ENCODE measurements around the gene BCL3. TPM values are rescaled to one million over a fixed set of nuclear protein-coding genes. Genes with fewer than 3 reads are reported as not detected.
"Not testable (repeated sequence)": the region's sequence is repeated elsewhere in the genome, so short reads cannot be mapped to it uniquely, and the experiment has no call there.

Gene BCL3
- total RNA-seq, 4 donors from 2014 or later, result 7.2 to 15.7 (median 8.5) TPM

DNA sequence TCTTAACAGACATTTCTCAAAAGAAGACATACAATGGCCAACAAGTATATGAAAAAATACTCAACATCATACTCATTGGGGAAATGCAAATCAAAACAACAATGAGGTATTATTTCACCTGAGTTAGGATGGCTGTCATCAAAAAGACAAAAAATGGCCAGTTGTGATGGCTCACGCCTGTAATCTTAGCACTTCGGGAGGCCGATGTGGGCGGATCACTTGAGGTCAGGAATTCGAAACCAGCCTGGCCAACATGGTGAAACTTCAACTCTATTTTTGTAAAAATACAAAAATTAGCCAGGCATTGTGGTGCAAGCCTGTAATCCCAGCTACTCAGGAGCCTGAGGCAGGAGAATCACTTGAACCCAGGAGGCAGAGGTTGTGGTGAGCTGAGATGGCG lies 27.6 kb upstream of the BCL3 start:
- DNase-seq (no peak), ATAC-seq (no peak)
- TF ChIP-seq, protein P1, sequence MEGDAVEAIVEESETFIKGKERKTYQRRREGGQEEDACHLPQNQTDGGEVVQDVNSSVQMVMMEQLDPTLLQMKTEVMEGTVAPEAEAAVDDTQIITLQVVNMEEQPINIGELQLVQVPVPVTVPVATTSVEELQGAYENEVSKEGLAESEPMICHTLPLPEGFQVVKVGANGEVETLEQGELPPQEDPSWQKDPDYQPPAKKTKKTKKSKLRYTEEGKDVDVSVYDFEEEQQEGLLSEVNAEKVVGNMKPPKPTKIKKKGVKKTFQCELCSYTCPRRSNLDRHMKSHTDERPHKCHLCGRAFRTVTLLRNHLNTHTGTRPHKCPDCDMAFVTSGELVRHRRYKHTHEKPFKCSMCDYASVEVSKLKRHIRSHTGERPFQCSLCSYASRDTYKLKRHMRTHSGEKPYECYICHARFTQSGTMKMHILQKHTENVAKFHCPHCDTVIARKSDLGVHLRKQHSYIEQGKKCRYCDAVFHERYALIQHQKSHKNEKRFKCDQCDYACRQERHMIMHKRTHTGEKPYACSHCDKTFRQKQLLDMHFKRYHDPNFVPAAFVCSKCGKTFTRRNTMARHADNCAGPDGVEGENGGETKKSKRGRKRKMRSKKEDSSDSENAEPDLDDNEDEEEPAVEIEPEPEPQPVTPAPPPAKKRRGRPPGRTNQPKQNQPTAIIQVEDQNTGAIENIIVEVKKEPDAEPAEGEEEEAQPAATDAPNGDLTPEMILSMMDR (IDR thresholded peaks at IDR 0.05 in 4 of 5, conservative IDR thresholded peaks at IDR 0.05 in 1 of 5), result no peak
- TF ChIP-seq POLR2A (IDR thresholded peaks at IDR 0.05), result no peak
- H3K27ac ChIP-seq, result no peak overlapping the region
- no peaks in the 10 kb centered on the region for H3K27me3 ChIP-seq
- no peaks in the 10 kb centered on the region for H3K36me3 ChIP-seq
- in situ Hi-C loops (cut with MboI; ENCODE audit: low sequenced_read_pairs in 4 of 4), result loop anchor here (5.0 kb wide), 1 partner anchor 51 kb away; no protein-coding TSS in a partner anchor
- no peak overlapping the region for H3K4me3 ChIP-seq
- no peaks in the 10 kb centered on the region for H3K9me3 ChIP-seq
- intact Hi-C loops (cut with DNase I; ENCODE audit: low total_unique reads), result loop anchor here (5.0 kb wide), 1 partner anchor 126 kb away; the partner anchor contains the start of gene NECTIN2
- H3K4me1 ChIP-seq, result peaks cover 17 to 26% of the 10 kb centered on the region in 2 donors

DNA sequence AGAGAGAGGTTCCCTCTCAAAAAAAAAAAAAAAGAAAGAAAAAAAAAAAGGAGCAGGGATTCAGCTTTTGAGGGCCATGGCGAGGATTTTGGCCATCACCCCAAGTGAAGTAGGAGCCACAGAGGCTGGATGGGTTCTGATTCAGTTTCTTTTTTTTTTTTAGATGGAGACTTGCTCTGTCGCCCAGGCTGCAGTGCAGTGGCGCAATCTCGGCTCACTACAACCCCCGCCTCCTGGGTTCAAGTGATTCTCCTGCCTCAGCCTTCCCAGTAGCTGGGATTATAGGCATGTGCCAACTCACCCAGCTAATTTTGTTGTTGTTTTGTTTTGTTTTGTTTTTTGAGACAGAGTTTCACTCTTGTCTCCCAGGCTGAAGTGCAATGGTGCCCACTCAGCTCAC lies 27.1 kb upstream of the BCL3 start:
- not testable (repeated sequence) for H3K9me3 ChIP-seq, H3K27me3 ChIP-seq, H3K4me3 ChIP-seq, ATAC-seq, H3K36me3 ChIP-seq, DNase-seq, H3K27ac ChIP-seq
- in situ Hi-C loops (cut with MboI; ENCODE audit: low sequenced_read_pairs in 4 of 4) (loop anchor here (5.0 kb wide), 1 partner anchor 51 kb away; no protein-coding TSS in a partner anchor), intact Hi-C loops (cut with DNase I; ENCODE audit: low total_unique reads) (loop anchor here (5.0 kb wide), 1 partner anchor 126 kb away; the partner anchor contains the start of gene NECTIN2)
- peaks cover 17 to 26% of the 10 kb centered on the region in 2 donors for H3K4me1 ChIP-seq

DNA sequence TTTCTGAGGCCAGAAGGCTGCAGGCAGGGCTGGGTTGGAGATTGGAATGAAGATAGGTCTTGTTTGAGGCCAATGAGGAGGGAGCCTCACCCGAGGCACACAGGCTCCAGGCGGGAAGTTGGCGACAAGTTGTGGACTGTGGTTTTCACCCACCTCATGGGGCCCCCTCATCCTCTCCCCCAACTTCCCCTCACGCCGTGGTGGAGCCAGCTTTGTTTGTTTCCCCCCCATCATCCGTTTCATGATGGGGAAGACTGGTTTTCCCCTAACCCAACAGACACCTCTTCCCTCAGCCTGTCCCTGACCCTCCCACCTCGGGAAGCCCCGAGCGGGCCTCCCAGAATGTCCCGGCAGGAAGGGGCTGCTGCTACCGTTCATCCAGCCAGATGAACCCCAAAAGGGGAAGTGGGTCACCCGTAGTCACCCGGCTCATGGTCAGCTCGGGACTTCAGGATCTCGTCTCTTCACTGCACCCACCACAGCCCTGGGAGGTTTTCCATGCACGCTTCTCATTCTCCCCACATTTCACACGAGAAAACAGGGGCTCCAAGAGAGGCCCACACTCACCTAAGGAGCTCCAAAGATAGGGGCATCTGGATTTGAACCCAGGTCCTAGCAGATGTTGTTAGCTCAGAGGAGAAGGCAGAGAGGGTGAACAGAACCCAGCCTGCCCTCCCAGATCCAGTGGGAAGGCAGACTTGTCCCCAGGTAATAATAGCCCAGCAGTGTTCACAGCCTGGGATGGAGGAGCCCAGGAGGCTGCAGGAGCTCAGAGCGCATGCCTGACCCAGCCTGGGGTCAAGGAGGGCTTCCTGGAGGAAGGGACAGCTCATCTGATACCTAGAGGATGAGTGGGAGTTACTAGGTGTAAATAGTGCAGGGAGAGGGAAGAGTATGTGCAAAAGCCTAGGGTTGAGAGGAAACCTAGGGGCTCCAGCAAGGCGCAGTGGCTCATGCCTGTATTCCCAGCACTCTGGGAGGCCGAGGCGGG lies 26.1 kb upstream of the BCL3 start:
- TF ChIP-seq, protein P1 (IDR thresholded peaks at IDR 0.05 in 4 of 5, conservative IDR thresholded peaks at IDR 0.05 in 1 of 5), result no peak
- no peak for TF ChIP-seq POLR2A (IDR thresholded peaks at IDR 0.05)
- Histone ChIP-seq H3K4me3 (no peak overlapping the region), H3K4me1 (peaks cover 17 to 26% of the 10 kb centered on the region in 2 donors), H3K27me3 (no peaks in the 10 kb centered on the region), H3K36me3 (no peaks in the 10 kb centered on the region), H3K27ac (peak overlapping the region; percentile 4 to 43 (median 16)), H3K9me3 (no peaks in the 10 kb centered on the region)
- DNase-seq (no peak), ATAC-seq (no peak)
- in situ Hi-C loops (cut with MboI; ENCODE audit: low sequenced_read_pairs in 4 of 4) (loop anchor here (5.0 kb wide), 1 partner anchor 50 kb away; no protein-coding TSS in a partner anchor), intact Hi-C loops (cut with DNase I; ENCODE audit: low total_unique reads) (loop anchor here (5.0 kb wide), 1 partner anchor 125 kb away; the partner anchor contains the start of gene NECTIN2)

DNA sequence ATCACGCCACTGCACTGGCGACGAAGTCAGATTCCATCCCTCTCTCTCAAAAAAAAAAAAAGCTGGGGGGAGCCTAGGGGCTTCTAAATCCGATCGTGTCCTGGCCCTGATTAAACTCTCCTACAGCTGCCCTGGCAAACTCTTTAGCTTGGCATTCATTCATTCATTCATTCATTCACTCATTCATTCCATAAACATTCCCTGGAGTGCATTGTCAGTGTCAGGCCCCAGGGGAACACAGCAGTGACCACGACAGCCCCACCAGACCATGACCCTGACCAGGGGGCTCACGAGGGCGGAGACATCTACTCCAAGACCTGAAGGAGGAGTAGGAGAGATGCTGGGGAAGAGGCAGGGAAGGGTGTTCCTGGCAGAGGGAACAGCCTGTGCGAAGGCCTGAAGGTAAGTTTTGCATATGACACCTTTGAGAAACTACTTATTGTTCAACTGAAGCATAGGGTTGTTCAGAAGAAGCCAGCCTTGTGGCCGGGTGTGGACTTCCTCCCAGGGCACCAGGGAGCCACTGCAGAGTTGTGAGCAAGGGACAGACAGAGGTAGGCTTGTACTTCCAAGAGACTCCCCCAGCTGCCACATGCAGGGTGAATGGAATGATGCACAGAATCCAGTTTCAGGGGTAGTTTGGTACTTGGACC lies 25.1 kb upstream of the BCL3 start:
- no peaks in the 10 kb centered on the region for H3K9me3 ChIP-seq
- H3K36me3 ChIP-seq, result no peaks in the 10 kb centered on the region
- H3K4me3 ChIP-seq, result no peak overlapping the region
- H3K27me3 ChIP-seq, result no peaks in the 10 kb centered on the region
- intact Hi-C loops (cut with DNase I; ENCODE audit: low total_unique reads), result loop anchor here (5.0 kb wide), 1 partner anchor 124 kb away; the partner anchor contains the start of gene NECTIN2
- DNase-seq (no peak), ATAC-seq (peak; percentile 17 to 22)
- TF ChIP-seq, protein P1 (IDR thresholded peaks at IDR 0.05 in 4 of 5, conservative IDR thresholded peaks at IDR 0.05 in 1 of 5), result no peak
- no peak for TF ChIP-seq POLR2A (IDR thresholded peaks at IDR 0.05)
- peak overlapping the region in 2 of 4 donors; percentile 2 to 15 for H3K27ac ChIP-seq
- in situ Hi-C loops (cut with MboI; ENCODE audit: low sequenced_read_pairs in 4 of 4), result loop anchor here (5.0 kb wide), 1 partner anchor 49 kb away; no protein-coding TSS in a partner anchor
- H3K4me1 ChIP-seq, result peaks cover 17 to 26% of the 10 kb centered on the region in 2 donors
